ENCODE data around the gene FPR1.
"Not testable (repeated sequence)": the region's sequence is repeated elsewhere in the genome, so short reads cannot be mapped to it uniquely, and the experiment has no call there.

FPR1 gene

GRCh38 chr19:51779703-51780102 is 28.0 kb upstream of the FPR1 start:
- DNase-seq (ENCODE audit: low spot score) = no peak

- DNase-seq (ENCODE audit: low spot score) = no peak
Observed at GRCh38 chr19:51779181-51779580, 27.5 kb upstream of the FPR1 start.

- peak; percentile 66 for DNase-seq (ENCODE audit: low spot score)
Observed at GRCh38 chr19:51777570-51778462, 26.1 kb upstream of the FPR1 start.

GRCh38 chr19:51776561-51776960 is 24.9 kb upstream of the FPR1 start:
- DNase-seq (ENCODE audit: low spot score) = not testable (repeated sequence)

DNA sequence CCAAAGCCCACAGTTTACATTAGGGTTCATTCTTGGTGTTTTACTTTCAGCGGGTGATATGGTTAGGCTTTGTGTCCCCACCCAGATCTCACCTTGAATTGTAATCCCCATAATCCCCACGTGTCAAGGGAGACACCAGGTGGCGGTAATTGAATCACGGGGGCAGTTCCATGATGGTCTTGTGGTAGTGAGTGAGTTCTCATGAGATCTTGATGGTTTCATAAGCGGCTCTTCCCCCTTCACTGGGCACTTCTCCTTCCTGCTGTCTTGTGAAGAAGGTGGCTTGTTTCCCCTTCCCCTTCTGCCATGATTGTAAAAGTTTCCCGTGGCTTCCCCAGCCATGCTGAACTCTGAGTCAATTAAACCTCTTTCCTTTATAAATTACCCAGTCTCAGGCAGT is 21.3 kb upstream of the FPR1 start:
- DNase-seq (ENCODE audit: low spot score) = no peak

- no peak for DNase-seq (ENCODE audit: low spot score)
Observed at GRCh38 chr19:51771376-51772130, 19.9 kb upstream of the FPR1 start.

DNA sequence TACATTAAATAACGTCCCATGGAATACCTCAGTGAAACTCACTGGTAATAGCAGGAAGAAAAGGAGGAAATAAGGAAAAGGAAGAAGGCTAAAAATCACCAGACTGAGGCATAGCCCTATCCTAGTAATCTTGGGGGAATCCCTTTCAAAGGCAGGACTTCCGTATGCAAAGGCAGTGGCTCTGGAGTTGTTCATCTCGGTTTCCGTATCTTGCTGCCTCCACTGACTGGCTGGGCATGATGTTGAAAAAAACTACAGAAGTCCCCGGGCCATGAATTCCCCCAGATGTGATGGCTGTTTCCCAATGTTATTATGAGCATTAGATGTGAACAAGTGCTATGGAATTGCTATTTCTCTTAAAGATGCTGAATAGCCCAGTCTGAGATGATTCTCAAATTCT is 14.8 kb upstream of the FPR1 start:
- no peak for DNase-seq (ENCODE audit: low spot score)

DNA sequence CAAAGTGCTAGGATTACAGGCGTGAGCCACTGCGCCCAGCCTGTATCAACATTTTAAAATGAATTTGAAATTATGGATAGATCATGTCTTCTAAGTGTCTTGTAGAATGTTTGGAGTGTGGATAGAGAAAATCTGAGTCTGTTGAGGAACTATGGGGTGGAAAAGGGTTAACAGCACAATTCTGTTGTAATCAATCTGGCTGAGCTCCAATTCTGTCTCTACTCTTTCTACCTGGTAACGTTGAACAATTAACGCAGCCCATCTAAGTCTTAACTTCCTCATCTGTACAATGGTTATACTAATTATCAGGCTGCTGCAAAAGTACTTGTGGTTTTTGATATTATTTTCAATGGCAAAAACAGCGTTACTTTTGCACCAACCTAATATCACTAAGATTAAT is 13.4 kb upstream of the FPR1 start:
- no peak for DNase-seq (ENCODE audit: low spot score)

DNA sequence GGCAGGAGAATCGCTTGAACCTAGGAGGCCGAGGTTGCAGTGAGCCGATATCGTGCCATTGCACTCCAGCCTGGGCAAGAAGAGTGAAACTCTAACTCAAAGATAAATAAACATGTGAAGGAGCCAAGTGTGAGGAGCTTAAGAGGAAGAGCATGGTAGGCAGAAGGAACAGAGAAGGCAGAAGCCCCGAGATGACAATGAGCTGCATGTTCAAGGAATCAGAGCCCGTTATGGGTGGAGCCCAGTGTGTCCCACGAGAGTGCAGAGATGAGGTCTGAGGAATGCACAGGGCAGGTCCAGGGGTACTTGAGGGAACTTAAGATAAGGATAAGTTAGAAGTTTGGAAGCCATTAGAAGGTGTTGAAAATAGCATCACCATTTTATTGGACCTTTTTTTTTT is 10.0 kb upstream of the FPR1 start:
- DNase-seq (ENCODE audit: low spot score) = no peak

DNA sequence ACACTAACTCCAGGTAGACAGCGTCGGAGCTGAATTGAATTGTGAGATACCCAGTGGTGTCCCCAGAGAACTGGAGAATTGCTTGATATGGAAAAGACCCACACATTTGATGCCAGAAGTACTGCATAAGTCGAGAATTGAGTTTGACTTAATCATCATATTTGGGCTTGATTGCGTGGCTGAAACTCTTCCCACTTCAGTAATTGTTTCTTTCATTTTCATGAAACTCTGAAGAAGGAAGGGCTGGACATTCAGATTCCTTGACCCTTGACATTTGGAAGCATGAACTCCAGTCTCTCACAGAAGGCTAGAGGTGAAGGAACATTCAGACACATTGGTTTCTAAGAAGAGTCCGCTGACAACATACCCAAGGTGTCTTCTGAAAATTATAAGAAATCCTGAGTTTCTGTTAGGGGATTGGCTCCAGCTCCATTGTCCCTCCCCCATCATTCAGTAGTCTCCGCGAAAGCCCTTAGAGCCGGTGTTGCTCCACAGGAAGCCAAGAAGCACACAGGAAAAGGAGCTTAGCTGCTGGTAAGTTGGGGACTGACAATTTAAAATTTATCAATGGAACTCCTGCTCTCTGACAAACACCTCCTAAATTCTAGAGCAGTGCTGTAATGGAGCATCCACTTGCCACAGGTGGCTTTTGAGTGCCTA is 9.1 kb upstream of the FPR1 start, which contains the start of gene FPR2:
Gene FPR2, plus strand, starts transcription at position 484 of the 660 bp plus-strand sequence. CDS start 7,479 bp downstream, outside the sequence.
- DNase-seq (ENCODE audit: low spot score) = no peak

DNA sequence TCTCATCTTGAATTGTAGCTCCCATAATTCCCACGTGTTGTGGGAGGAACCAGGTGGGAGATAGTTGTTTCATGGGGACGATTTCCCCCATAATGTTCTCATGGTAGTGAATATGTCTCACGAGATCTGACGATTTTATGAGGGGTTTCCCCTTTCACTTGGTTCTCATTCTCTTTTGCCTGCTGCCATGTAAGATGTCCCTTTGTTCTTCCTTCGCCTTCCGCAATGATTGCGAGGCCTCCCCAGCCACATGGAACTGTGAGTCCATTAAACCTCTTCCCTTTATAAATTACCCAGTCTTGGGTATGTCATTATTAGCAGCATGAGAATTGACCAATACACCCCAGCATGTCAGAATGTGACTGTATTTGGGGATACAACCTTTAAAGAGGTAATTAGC is 3.9 kb upstream of the FPR1 start:
- DNase-seq (ENCODE audit: low spot score) = no peak

DNA sequence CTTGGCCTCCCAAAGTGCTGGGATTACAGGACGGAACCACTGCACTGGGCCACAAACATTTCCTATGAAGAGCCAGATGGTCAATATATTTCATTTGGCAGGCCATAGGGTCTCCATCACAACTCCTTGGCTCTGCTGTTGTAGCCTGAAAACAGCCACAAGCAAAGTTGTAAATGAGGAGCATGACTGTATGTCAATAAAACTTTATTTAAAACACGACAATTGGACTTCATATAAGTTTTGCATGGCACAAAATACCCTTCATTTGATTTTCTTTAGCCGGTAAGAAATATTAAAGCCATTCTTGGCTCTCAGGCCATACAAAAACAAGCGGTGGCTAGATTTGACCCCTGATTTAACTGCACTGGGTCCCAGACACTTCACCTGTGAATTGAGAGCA is 3.1 kb upstream of the FPR1 start:
- DNase-seq (ENCODE audit: low spot score) = no peak

DNA sequence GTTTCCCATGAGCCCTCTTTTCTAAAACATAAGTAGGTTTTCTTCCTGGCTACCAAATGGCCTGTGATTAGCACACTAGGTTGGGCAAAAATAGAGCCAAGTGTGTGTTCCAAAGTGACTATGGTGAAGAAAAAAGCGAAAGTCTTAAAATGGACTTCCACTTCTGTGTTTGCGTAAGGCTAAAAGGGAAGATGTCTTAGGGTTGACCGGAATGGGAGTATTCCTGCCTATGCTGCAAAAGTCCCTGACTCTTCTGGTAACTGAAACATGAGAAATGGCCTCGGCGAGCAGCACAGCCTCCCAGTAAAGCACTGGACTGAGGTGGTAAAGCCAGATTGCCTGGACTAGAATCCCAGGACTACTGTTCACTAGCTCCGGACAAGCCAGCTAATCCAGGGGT is 2.4 kb upstream of the FPR1 start:
- no peak for DNase-seq (ENCODE audit: low spot score)

GRCh38 chr19:51750400-51751094 is 1.1 kb downstream of the FPR1 start:
- no peak for DNase-seq (ENCODE audit: low spot score)

- DNase-seq (ENCODE audit: low spot score) = no peak
Observed at GRCh38 chr19:51749979-51750378, 1.7 kb downstream of the FPR1 start.

DNA sequence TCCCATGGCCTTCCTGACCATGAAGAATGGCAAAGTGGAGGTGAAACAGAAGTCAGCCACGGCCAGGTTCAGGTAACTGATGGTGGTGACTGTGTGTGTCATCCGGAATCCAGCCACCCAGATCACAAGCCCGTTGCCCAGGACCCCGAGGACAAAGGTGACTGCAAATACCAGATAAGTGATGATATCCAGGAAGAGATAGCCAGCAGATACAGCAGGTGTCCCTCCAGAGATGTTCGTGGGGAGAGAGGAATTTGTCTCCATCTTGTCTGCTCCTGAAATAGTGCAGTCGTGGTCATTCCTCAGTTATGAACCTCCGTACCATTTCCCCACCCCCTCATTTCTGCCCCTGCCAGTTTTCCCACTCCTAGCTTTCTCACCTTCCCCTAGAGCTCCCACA is 4.9 kb downstream of the FPR1 start:
- no peak for DNase-seq (ENCODE audit: low spot score)

DNA sequence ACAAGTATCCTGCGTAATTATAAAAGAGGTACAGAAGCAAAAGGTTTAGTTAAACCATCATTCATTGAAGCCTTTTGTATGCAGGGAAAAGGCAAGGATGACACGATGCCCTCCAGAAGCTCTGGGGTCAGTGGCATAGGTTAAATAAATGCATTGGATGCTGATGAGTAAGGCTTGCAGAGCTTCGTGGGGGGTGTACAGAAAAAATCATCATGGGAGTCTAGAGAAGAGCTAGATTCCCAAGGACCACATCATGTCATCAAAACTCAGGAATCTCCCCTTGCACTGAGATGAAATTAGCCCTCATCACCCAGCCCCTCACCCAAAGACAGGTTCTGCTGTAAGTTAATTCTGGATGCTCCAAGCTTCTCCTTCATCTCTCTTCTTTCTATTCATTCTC is 8.3 kb downstream of the FPR1 start:
- DNase-seq (ENCODE audit: low spot score) = no peak

- DNase-seq (ENCODE audit: low spot score) = no peak
Observed at GRCh38 chr19:51742789-51743188, 8.9 kb downstream of the FPR1 start.

DNA sequence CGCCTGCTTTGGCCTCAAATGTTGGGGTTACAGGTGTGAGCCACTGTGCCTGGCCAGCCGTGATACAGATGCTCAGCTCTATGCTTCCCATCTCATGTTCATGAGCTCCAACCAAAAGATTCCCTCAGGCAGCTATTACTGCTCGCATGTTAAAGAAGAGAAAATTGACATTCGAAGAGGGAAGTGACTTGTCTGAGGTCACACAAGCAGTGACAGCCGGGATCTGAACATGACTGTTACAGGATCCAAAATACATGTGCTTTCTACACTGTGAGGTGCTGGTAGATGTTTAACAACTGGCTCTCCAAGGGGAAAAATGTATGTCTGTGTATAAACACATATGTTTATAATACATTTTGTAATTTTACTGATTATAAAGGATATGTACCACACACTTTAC is 11.3 kb downstream of the FPR1 start:
- DNase-seq (ENCODE audit: low spot score) = no peak

GRCh38 chr19:51739466-51740213 is 12.0 kb downstream of the FPR1 start:
- DNase-seq (ENCODE audit: low spot score) = no peak

- not testable (repeated sequence) for DNase-seq (ENCODE audit: low spot score)
Observed at GRCh38 chr19:51738523-51738922, 13.2 kb downstream of the FPR1 start.
